Keratinocyte (primary cell): ENCODE data around the gene ADGRA3. TPM values are rescaled to one million over a fixed set of nuclear protein-coding genes. Genes with fewer than 3 reads are reported as not detected.

Experiments used
- DNase-seq: peaks from one replicate; pipeline ENCODE4 v3.0.0-alpha.2; 2011; ENCODE audit warnings: low read depth, missing footprints, low spot score
- FAIRE-seq: peaks from 2 replicates; lab custom pipeline; 2011; peaks lifted over from hg19 to GRCh38; lab: Jason Lieb, UNC
- H2AFZ ChIP-seq: 2 replicates; pipeline ENCODE4 v1.6.0; 2012; ENCODE audit warnings: low read length, control low read depth, inconsistent platforms; ENCODE audit not compliant: control insufficient read depth
- H3K27ac ChIP-seq: 2 replicates; pipeline ENCODE4 v1.5.1; 2011; ENCODE audit warnings: low read length; ENCODE audit not compliant: control insufficient read depth, insufficient read depth
- H3K27me3 ChIP-seq: 3 replicates; pipeline ENCODE4 v1.6.0; 2011; ENCODE audit warnings: low read length; ENCODE audit not compliant: control insufficient read depth, insufficient read depth; ENCODE audit errors: extremely low read depth
- H3K36me3 ChIP-seq, 2 experiments: 2 replicates in 1 of 2; 3 replicates in 1 of 2; pipeline ENCODE4 v1.5.1; 2011; ENCODE audit warnings: low read length in 2 of 2, mild to moderate bottlenecking in 1 of 2; ENCODE audit not compliant: control insufficient read depth in 2 of 2, insufficient read depth in 2 of 2; ENCODE audit errors: extremely low read depth in 1 of 2
- H3K4me1 ChIP-seq: 3 replicates; pipeline ENCODE4 v1.5.1; 2011; ENCODE audit warnings: low read length; ENCODE audit not compliant: control insufficient read depth, insufficient read depth; ENCODE audit errors: extremely low read depth
- H3K4me2 ChIP-seq: 3 replicates; pipeline ENCODE4 v1.6.0; 2011; ENCODE audit warnings: low read depth, low read length; ENCODE audit not compliant: control insufficient read depth, insufficient read depth; ENCODE audit errors: extremely low read depth
- H3K4me3 ChIP-seq, 3 experiments: fragments of 200-600 bp in 1 of 3; sonication (generic) in 1 of 3; 2 replicates in 2 of 3; 3 replicates in 1 of 3; pipeline ENCODE4 v1.5.1; 2011 to 2016; ENCODE audit warnings: low read length in 3 of 3, mild to moderate bottlenecking in 3 of 3, control low read depth in 2 of 3, inconsistent platforms in 1 of 3, low read depth in 1 of 3, mixed read lengths in 1 of 3, mixed run types in 1 of 3, moderate library complexity in 1 of 3; ENCODE audit not compliant: control insufficient read depth in 2 of 3, insufficient read depth in 2 of 3; ENCODE audit errors: extremely low read depth in 1 of 3
- H3K79me2 ChIP-seq: 2 replicates; pipeline ENCODE4 v1.6.0; 2012; ENCODE audit warnings: low read length; ENCODE audit not compliant: control insufficient read depth, insufficient read depth
- H3K9ac ChIP-seq: 3 replicates; pipeline ENCODE4 v1.6.0; 2011; ENCODE audit warnings: low read length; ENCODE audit not compliant: control insufficient read depth, insufficient read depth; ENCODE audit errors: extremely low read depth
- H3K9me1 ChIP-seq: 3 replicates; pipeline ENCODE4 v1.6.0; 2011; ENCODE audit warnings: low read length; ENCODE audit not compliant: control insufficient read depth, insufficient read depth; ENCODE audit errors: extremely low read depth
- H3K9me3 ChIP-seq: 2 replicates; pipeline ENCODE4 v1.5.1; 2012; ENCODE audit warnings: low read depth, low read length; ENCODE audit not compliant: control insufficient read depth
- H4K20me1 ChIP-seq: 3 replicates; pipeline ENCODE4 v1.6.0; 2011; ENCODE audit warnings: low read length; ENCODE audit not compliant: control insufficient read depth, insufficient read depth; ENCODE audit errors: extremely low read depth
- CTCF ChIP-seq, 3 experiments: IDR thresholded peaks in 1 of 3; conservative IDR thresholded peaks in 1 of 3; optimal IDR thresholded peaks in 1 of 3; 2 replicates in 2 of 3; 3 replicates in 1 of 3; pipeline versions ENCODE3 to v1.5.1; 2011; ENCODE audit warnings: low read length in 3 of 3, mild to moderate bottlenecking in 3 of 3, moderate library complexity in 2 of 3, control low read depth in 1 of 3, inconsistent platforms in 1 of 3; ENCODE audit not compliant: insufficient read depth in 2 of 3; ENCODE audit errors: extremely low read depth in 1 of 3
- EZH2 ChIP-seq: IDR thresholded peaks from one replicate; pipeline ENCODE4 v1.6.1; 2012; ENCODE audit warnings: inconsistent platforms, mild to moderate bottlenecking, low read length, moderate library complexity
- dilution Hi-C: fragments of 300-500 bp; cut with MboI; formaldehyde crosslinking; loops from one replicate; pipeline ENCODE4 v1.7.0; 2020; ENCODE audit warnings: low sequenced_read_pairs; ENCODE audit not compliant: extremely low pct_ligation_motif_present
- polyA plus RNA-seq, 5 experiments: library from polyadenylated mRNA; depleted of rRNA in 3 of 5; stranded (reverse) in 3 of 5; stranded (forward) in 1 of 5; unstranded in 1 of 5; fragments of >200 nt; gene quantifications; 1 replicate in 1 of 5; 2 replicates in 3 of 5; 3 replicates in 1 of 5; pipeline versions ENCODE4 v1.2.1 to v1.2.3, GENCODE V29; 2011 to 2012; ENCODE audit warnings: missing spikeins in 2 of 5, low read depth in 1 of 5, low replicate concordance in 1 of 5

Gene ADGRA3
- polyA plus RNA-seq, 1 donor (not counting 4 experiments of a cell fraction or from before 2014, with no cell fraction given) = 38.7 TPM

DNA sequence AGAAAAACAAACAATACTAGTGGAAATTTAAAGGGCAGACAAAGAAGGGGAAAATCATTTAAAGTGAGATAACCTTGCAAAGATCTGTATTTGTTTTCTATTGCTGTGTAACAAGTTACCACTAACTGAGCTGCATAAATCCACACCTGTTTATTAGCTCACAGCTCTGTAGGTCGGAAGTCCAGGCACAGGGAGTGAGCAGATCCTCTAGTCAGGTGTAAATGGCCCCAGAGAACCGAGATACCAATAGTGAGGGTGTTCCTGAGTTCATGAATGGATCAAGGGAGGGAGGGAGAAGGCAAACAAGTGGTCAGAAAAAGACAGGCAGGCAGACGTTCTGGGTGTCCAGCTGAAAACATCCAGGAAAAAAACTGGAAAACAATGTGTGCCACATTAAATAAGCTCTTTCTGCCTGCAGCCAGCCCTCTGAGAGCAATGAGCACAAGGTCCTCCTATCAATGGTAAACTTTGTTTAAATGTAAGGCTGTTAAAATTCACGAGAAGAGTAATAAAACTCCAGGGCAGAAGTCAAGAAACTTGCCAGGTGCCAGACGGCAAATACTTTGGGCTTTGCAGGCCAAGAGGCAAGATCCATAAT is 25.0 kb downstream of the ADGRA3 start:
- Histone ChIP-seq H3K79me2 (peaks cover 88% of the 10 kb centered on the region), H3K9me3 (no peaks in the 10 kb centered on the region), H3K4me2 (no peak overlapping the region), H4K20me1 (no peaks in the 10 kb centered on the region), H3K27ac (no peak overlapping the region), H3K4me3 (no peak overlapping the region), H2AFZ (no peak overlapping the region), H3K27me3 (no peaks in the 10 kb centered on the region), H3K9ac (no peak overlapping the region), H3K36me3 (peaks cover 0 to 1% of the 10 kb centered on the region in 2 experiments), H3K9me1 (no peaks in the 10 kb centered on the region), H3K4me1 (peaks cover 6% of the 10 kb centered on the region)
- dilution Hi-C loops = no loop called here
- no peak for DNase-seq
- no peak for FAIRE-seq
- no peak for TF ChIP-seq EZH2
- no peak for TF ChIP-seq CTCF (optimal IDR thresholded peaks at IDR 0.05 in 1 of 3, IDR thresholded peaks at IDR 0.05 in 1 of 3, conservative IDR thresholded peaks at IDR 0.05 in 1 of 3; ENCODE audit: extremely low read depth in 1 of 3, insufficient read depth in 2 of 3, low read length in 3 of 3)

GRCh38 chr4:22488106-22488505 is 27.8 kb downstream of the ADGRA3 start:
- no peak for FAIRE-seq
- Histone ChIP-seq H3K27me3 (no peaks in the 10 kb centered on the region), H3K27ac (no peak overlapping the region), H3K9me1 (no peaks in the 10 kb centered on the region), H3K36me3 (peaks cover 0 to 1% of the 10 kb centered on the region in 2 experiments), H3K9me3 (no peaks in the 10 kb centered on the region), H3K4me3 (no peak overlapping the region), H3K9ac (no peak overlapping the region), H2AFZ (no peak overlapping the region), H3K79me2 (peaks cover 76% of the 10 kb centered on the region), H3K4me2 (no peak overlapping the region), H4K20me1 (no peaks in the 10 kb centered on the region), H3K4me1 (peaks cover 30% of the 10 kb centered on the region)
- DNase-seq = no peak
- no peak for TF ChIP-seq EZH2
- TF ChIP-seq CTCF (optimal IDR thresholded peaks at IDR 0.05 in 1 of 3, IDR thresholded peaks at IDR 0.05 in 1 of 3, conservative IDR thresholded peaks at IDR 0.05 in 1 of 3; ENCODE audit: extremely low read depth in 1 of 3, insufficient read depth in 2 of 3, low read length in 3 of 3) = no peak
- dilution Hi-C loops = no loop called here
